Fibroblast of lung (primary cell): ENCODE measurements around the gene ANP32B. TPM values are rescaled to one million over a fixed set of nuclear protein-coding genes. Genes with fewer than 3 reads are reported as not detected.
A peak's percentile ranks its signal among the peaks of the same experiment; 100 is the strongest.

Experiments used
- DNase-seq, 2 donors: peaks; one replicate each; pipeline versions ENCODE4 v3.0.0 to v3.0.0-alpha.2; 2010; ENCODE audit warnings: low read depth in 2 of 2
- H2AFZ ChIP-seq: 2 replicates; pipeline ENCODE4 v1.5.1; 2012; ENCODE audit warnings: low read length, control low read depth, inconsistent platforms
- H3K27ac ChIP-seq: 2 replicates; pipeline ENCODE4 v1.5.1; 2011; ENCODE audit warnings: low read length, control low read depth; ENCODE audit not compliant: insufficient read depth
- H3K27me3 ChIP-seq: 2 replicates; pipeline ENCODE4 v1.5.1; 2011; ENCODE audit warnings: mild to moderate bottlenecking, low read length; ENCODE audit not compliant: control insufficient read depth, insufficient read depth
- H3K36me3 ChIP-seq: 2 replicates; pipeline ENCODE4 v1.5.1; 2011; ENCODE audit warnings: low read length; ENCODE audit not compliant: control insufficient read depth, insufficient read depth
- H3K4me1 ChIP-seq: 2 replicates; pipeline ENCODE4 v1.5.1; 2011; ENCODE audit warnings: low read length; ENCODE audit not compliant: control insufficient read depth, insufficient read depth; ENCODE audit errors: extremely low read depth
- H3K4me2 ChIP-seq: 2 replicates; pipeline ENCODE4 v1.5.1; 2011; ENCODE audit warnings: low read length, control low read depth; ENCODE audit not compliant: insufficient read depth; ENCODE audit errors: extremely low read depth
- H3K4me3 ChIP-seq, 4 experiments: fragments of 200-600 bp in 1 of 4; sonication (generic) in 1 of 4; replicated peaks in 1 of 4; 2 replicates each; pipeline ENCODE4 v1.5.1; 2011 to 2016; ENCODE audit warnings: low read length in 4 of 4, low read depth in 3 of 4, mild to moderate bottlenecking in 3 of 4, control low read depth in 2 of 4, inconsistent platforms in 1 of 4, mixed read lengths in 1 of 4; ENCODE audit not compliant: insufficient read depth in 1 of 4; ENCODE audit errors: control extremely low read depth in 1 of 4
- H3K79me2 ChIP-seq: 2 replicates; pipeline ENCODE4 v1.5.1; 2012; ENCODE audit warnings: mild to moderate bottlenecking, low read length, inconsistent platforms; ENCODE audit not compliant: control insufficient read depth, insufficient read depth
- H3K9ac ChIP-seq: 2 replicates; pipeline ENCODE4 v1.5.1; 2011; ENCODE audit warnings: mild to moderate bottlenecking, low read length, control low read depth; ENCODE audit not compliant: insufficient read depth
- H3K9me3 ChIP-seq: 2 replicates; pipeline ENCODE4 v1.5.1; 2012; ENCODE audit warnings: low read depth, low read length; ENCODE audit not compliant: control insufficient read depth, insufficient read depth
- H4K20me1 ChIP-seq: 2 replicates; pipeline ENCODE4 v1.5.1; 2011; ENCODE audit warnings: low read length; ENCODE audit not compliant: control insufficient read depth, insufficient read depth; ENCODE audit errors: extremely low read depth
- EZH2 ChIP-seq: IDR thresholded peaks from 2 replicates; pipeline ENCODE4 v1.5.1; 2012; ENCODE audit warnings: low read length, control low read depth, mild to moderate bottlenecking; ENCODE audit errors: missing control alignments
- polyA plus RNA-seq, 2 donors: library from polyadenylated mRNA; depleted of rRNA in 1 of 2; stranded (reverse) in 1 of 2; unstranded in 1 of 2; fragments of >200 nt; gene quantifications; 2 replicates each; pipeline ENCODE4 v1.2.1, GENCODE V29; 2011 to 2012; ENCODE audit warnings: missing spikeins in 1 of 2
- total RNA-seq: library from RNA; depleted of rRNA; stranded (reverse); fragments of >200 nt; gene quantifications from 2 replicates; pipeline ENCODE4 v1.2.1, GENCODE V29; 2014
- TF ChIP-seq, protein P1 (sequence below), 2 donors: IDR thresholded peaks in 1 of 2; conservative IDR thresholded peaks in 1 of 2; 1 replicate in 1 of 2; 2 replicates in 1 of 2; pipeline ENCODE4 v1.5.1; 2011 to 2012; ENCODE audit warnings: low read length in 2 of 2, control low read depth in 1 of 2, inconsistent platforms in 1 of 2, low read depth in 1 of 2, mild to moderate bottlenecking in 1 of 2

Gene ANP32B
- total and polyA plus RNA-seq, 2 donors (not counting 1 experiment from before 2014, with no cell fraction given), result 16.7 to 62.0 TPM

DNA sequence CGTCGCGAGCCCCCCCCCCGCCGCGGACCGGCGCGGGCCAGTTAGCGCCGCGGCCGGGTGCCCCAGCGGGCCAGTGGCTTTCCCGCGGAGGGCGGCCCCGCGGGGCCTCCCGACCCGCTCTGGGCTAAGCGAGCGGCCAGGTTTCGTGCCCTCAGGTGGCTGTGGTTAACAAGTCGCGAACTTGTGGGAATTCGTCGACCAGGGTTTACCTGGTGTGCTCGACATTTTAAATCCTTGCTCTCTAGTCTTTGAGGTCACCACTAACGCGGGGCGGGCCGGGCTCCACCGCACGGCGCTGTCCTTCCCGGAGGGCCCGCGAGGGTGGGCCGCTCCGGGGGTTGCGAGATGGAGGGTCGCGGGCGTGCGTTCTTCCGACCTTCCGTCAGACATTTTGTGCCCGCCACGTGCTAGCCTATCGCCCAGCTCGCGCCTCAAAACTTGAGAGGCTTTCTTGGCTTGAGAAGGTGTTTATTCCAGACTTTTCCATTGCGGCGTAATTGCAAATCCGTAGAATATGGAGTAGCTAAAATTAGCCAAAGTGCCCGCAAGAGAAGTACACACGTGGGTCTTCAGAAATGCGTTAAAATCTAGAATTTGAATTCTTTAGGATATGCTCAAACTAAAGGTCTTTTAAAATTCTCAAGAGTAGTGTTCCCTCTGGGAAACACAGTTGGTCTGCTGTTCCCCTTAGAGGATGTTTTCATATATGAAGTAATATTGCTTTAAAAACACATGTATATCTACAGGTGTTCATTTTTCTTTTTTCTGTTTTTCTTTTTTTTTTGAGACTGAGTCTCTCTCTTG is 2.1 kb downstream of the ANP32B start:
- Histone ChIP-seq H3K36me3 (no peaks in the 10 kb centered on the region), H3K9ac (peak overlapping the region; percentile 91)
- DNase-seq, result peak in 1 of 2 donors; percentile 47

DNA sequence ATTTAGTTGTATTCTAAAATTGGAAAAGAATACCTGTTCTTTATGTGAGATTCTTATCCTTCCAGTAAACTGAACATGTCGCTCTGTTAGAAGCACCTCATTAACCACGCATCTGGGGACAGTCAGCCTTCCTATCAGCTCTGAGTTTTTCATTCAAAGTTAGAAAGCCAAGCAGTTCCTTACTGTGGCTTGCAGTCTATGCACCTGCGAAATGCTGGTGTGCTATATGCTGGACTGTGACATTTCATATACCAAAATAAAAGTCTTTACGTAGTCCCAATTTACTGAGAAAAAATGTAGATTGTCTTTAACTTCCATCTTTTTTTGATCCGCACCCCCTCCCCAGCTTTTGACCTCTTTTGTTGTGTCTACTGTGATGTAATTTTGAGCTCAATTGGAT is 4.3 kb downstream of the ANP32B start:
- DNase-seq, result no peak

More for the DNA sequence above, 2.1 kb downstream of the ANP32B start:
- TF ChIP-seq EZH2, result no peak
- TF ChIP-seq, protein P1, sequence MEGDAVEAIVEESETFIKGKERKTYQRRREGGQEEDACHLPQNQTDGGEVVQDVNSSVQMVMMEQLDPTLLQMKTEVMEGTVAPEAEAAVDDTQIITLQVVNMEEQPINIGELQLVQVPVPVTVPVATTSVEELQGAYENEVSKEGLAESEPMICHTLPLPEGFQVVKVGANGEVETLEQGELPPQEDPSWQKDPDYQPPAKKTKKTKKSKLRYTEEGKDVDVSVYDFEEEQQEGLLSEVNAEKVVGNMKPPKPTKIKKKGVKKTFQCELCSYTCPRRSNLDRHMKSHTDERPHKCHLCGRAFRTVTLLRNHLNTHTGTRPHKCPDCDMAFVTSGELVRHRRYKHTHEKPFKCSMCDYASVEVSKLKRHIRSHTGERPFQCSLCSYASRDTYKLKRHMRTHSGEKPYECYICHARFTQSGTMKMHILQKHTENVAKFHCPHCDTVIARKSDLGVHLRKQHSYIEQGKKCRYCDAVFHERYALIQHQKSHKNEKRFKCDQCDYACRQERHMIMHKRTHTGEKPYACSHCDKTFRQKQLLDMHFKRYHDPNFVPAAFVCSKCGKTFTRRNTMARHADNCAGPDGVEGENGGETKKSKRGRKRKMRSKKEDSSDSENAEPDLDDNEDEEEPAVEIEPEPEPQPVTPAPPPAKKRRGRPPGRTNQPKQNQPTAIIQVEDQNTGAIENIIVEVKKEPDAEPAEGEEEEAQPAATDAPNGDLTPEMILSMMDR (conservative IDR thresholded peaks at IDR 0.05 in 1 of 2, IDR thresholded peaks at IDR 0.05 in 1 of 2; ENCODE audit: low read depth in 1 of 2, low read length in 2 of 2), result no peak
- Histone ChIP-seq H4K20me1 (no peaks in the 10 kb centered on the region), H3K79me2 (peaks cover 60% of the 10 kb centered on the region), H3K9me3 (no peaks in the 10 kb centered on the region), H3K4me1 (peaks cover 7% of the 10 kb centered on the region), H3K27me3 (no peaks in the 10 kb centered on the region), H2AFZ (no peak overlapping the region), H3K4me2 (peak overlapping the region; percentile 77), H3K27ac (peak overlapping the region; percentile 79), H3K4me3 (peak overlapping the region; percentile 46 to 91 (median 52))

DNA sequence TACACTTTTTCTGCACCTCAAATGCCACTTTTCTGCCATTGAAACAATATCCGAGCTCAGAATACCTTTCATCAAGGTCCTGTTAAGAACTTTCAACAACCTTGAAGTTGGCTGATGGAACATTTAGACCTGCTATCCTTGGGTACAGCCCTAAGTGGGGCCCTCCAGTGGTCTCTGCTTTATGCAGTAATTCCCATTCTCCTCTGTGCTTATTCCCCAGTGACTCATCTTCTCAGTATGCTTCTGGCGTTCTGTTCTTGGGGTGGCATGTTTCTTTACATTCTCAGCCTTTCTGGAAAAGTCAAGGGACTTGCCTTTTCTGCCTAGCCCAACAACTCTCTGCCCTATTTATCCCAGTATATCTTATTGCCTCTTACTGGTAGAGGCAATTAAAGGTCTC is 7.1 kb downstream of the ANP32B start:
- peak; percentile 70 to 82 for DNase-seq
- H3K79me2 ChIP-seq, result peaks cover 99% of the 10 kb centered on the region
- H3K4me2 ChIP-seq, result peak overlapping the region; percentile 7
- H3K27me3 ChIP-seq, result no peaks in the 10 kb centered on the region
- no peaks in the 10 kb centered on the region for H3K36me3 ChIP-seq
- H3K9ac ChIP-seq, result no peak overlapping the region
- no peaks in the 10 kb centered on the region for H4K20me1 ChIP-seq
- peaks cover 8% of the 10 kb centered on the region for H3K4me1 ChIP-seq
- H3K4me3 ChIP-seq, result no peak overlapping the region
- TF ChIP-seq, protein P1 (conservative IDR thresholded peaks at IDR 0.05 in 1 of 2, IDR thresholded peaks at IDR 0.05 in 1 of 2; ENCODE audit: low read depth in 1 of 2, low read length in 2 of 2), result peak; percentile 25 to 42
- no peak for TF ChIP-seq EZH2
- peak overlapping the region; percentile 22 for H3K27ac ChIP-seq
- no peak overlapping the region for H2AFZ ChIP-seq
- no peaks in the 10 kb centered on the region for H3K9me3 ChIP-seq

More for the DNA sequence above, 4.3 kb downstream of the ANP32B start:
- no peak overlapping the region for H3K4me2 ChIP-seq
- H3K4me3 ChIP-seq, result no peak overlapping the region
- no peak overlapping the region for H3K9ac ChIP-seq
- peaks cover 9% of the 10 kb centered on the region for H3K4me1 ChIP-seq
- H3K36me3 ChIP-seq, result no peaks in the 10 kb centered on the region
- H2AFZ ChIP-seq, result no peak overlapping the region
- H3K27ac ChIP-seq, result no peak overlapping the region
- H3K27me3 ChIP-seq, result no peaks in the 10 kb centered on the region
- TF ChIP-seq, protein P1 (conservative IDR thresholded peaks at IDR 0.05 in 1 of 2, IDR thresholded peaks at IDR 0.05 in 1 of 2; ENCODE audit: low read depth in 1 of 2, low read length in 2 of 2), result no peak
- no peak for TF ChIP-seq EZH2
- no peaks in the 10 kb centered on the region for H4K20me1 ChIP-seq
- H3K9me3 ChIP-seq, result no peaks in the 10 kb centered on the region
- peaks cover 82% of the 10 kb centered on the region for H3K79me2 ChIP-seq
